ENCODE measurements around the gene GMPPB.
"Not testable (repeated sequence)": the region's sequence is repeated elsewhere in the genome, so short reads cannot be mapped to it uniquely, and the experiment has no call there.

GMPPB gene

DNA sequence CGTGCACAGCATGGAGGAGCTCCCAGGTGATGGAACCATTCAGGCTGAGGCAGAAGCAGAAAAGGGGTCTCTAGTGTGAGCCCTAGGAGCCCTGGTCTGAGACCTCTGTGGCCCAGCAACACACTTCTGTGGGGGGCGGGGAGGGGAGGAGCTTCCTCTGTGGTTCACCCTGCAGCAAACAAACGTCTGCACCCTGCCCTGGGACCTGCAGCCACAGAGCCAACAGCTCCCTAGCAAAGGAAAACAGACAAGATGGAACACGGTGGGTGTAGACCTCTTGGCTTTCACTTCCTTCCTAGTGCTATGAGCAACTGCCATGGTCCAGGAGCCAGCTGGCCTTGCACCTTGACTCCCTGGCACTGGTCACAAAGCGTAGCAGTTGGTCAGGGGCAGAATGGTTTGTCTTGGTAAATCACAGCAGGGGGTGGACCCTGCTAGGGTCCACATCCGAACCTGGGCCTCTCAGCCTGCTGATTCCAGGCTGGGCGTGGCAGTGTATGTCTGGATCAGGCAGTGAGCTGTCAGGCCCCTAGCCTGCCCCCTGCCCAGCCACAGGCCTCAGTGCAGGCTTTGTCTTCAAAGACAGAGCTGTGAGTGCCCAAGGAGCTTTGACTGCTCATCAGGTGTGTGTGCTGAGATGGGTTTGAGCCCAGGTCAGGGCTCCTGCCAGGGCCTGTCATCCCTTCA, 11.0 kb downstream of the GMPPB start:
- DNase-seq = no peak

DNA sequence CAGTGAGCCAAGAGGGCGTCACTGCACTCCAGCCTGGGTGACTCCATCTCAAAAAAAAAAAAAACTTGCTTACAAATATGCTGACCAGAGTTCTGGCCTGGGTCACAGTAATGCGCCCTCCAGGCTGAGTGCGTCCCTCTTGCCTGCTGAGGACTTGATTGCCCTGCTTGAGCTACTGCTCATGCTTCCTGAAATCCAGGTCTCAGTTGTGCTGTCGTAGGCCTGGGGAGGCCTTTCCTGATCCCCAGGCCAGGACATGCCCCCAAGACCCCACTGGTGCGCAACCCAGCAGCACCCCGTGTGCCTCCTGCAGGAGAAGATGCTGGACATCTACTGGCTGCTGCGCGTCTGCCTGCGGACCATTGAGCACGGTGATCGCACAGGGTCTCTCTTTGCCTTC, 11.6 kb downstream of the GMPPB start:
- no peak for DNase-seq

DNA sequence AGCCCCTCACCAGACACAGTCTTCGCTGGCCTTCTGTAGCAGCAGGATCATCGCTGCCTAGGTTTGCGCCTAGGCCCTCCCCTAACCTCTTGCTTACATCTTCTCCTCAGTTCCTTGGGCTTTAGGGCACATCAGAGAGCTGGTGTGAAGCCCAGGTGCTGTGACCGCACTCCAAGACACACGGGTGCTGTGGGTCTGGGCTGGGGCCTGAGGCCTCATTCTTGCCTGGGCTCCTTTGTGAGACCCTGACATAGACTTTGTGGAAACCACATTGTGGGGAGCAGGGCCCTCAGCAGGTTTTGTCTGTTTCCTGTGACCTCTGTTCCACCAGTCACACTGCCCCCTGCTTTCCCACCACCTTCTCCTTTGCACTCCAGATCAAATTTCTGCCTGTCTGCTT, 12.3 kb downstream of the GMPPB start:
- no peak for DNase-seq

DNA sequence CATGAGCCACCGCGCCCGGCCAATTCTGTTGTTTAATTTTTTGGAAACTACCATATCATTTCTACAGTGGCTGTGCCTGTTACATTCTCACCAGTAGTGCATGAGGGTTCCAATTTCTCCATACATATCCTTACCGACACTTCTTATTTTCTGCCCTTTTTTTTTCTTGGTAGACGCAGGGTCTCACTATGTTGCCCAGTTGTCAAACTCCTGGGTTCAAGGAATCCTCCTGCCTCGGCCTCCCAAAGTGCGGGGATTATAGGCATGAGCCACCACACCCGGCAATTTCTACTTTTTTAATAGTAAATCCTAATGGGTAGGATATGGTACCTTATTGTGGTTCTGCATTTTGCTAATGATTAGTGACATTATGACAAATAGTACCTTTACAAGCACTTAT, 13.9 kb downstream of the GMPPB start:
- DNase-seq = no peak

DNA sequence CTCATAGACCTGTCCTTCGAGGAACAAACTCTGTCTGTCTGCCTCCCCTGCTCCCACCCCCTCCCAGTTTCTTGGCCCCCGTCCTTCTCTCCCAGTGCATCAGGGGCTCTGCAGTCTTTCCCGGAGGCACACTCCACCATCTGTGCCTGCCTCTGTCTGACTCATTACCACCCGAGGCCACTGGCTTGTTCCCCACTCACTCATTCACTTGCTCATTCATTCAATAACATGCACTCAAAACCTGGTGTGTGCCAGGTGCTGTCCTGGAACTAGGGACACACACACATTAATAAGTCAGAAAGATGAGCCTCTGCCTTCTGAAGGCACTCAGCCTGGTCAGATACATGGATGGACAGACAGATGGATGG, 16.7 kb downstream of the GMPPB start:
- no peak for DNase-seq

DNA sequence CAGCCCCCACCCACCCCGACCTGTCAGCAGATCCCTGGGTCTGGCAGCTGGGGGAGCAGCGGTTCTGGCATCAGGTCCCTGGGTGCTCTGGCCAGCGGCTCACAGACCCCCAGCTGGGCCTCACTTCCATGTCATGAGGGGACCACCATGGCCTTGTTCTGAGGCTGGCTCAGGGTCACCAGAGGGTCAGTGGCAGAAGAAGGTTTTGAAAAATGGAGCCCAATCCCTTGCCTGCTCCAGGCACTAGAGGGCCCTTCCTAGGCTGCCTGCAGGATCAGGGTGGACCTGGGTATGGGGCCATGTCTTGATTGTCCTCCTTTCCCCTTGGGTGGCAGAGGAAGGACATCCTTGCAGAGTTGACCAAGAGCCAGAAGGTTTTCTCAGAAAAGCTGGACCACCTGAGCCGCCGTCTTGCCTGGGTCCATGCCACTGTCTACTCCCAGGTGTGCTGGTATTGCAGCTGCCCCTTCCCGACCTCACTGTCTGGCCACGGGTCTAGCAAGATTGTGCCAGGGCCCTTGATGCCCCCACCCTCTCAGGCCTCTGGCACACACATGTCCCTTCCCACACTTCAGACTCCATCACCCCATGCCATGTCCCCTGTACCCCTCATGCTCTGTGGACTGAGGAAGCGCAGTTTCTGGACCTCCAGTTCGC, 17.2 kb downstream of the GMPPB start:
- no peak for DNase-seq

DNA sequence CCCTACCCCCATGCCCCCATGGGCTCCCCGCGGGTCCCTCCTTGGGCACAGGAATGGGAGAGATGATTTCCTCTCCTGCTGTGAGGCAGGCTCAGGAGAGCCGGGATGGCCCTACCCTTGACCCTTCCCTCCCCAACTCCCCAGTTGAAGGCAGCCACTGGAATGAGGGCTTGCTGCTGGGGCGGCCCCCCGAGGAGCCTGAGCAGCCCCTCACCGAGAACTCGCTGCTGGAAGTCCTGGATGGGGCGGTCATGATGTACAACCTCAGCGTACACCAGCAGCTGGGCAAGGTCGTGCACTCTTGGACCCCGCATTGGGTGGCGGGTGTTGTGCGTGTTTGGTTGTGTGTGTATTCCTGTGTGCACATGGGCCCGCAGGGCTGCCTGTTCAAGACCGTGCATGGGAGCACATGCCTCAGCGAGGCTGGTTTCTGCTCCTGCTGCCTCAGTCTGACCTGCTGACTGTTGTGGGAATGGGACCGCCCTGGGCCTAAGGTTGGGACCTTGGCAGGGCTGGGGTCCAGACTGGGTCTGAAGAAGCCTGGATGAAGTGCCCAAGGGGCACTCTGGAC, 18.3 kb downstream of the GMPPB start:
- no peak for DNase-seq

DNA sequence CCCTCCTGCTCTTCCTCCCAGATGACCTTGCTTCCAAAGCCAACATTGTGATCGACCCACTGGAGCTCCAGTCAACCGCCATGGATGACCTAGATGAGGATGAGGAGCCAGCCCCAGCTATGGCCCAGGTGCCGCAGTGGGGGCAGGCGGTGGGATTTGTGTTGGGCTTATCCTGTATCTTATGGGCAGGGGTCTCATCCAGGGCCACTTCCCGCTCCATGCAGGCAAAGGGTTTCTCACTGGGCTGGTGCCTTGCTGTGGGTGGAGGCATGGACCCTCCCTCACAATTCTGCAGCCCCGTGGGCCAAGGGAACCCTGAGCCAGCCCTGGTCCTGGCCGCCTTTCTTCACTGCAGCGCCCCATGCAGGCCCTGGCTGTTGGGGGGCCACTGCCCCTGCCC, 19.1 kb downstream of the GMPPB start:
- DNase-seq = no peak

DNA sequence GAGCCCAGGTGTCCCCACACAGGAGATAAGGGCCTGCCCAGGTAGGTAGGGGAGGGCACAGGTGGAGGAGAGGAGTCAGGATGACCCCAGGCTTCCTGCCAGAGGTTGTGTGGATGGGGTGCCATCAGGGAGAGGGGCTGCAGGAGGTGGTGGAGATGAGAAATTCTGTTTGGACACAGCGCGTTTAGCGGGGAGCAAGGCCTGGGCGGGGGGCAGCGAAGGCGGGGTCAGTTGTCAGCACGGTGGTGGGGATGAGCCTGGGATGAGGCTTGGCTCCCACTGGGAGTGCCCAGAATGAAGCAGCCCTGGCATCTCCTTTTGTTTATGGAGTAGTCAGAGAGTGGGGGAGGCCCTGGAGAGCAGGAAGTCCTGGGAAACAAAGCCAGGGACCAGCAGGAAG, 19.8 kb downstream of the GMPPB start:
- no peak for DNase-seq

DNA sequence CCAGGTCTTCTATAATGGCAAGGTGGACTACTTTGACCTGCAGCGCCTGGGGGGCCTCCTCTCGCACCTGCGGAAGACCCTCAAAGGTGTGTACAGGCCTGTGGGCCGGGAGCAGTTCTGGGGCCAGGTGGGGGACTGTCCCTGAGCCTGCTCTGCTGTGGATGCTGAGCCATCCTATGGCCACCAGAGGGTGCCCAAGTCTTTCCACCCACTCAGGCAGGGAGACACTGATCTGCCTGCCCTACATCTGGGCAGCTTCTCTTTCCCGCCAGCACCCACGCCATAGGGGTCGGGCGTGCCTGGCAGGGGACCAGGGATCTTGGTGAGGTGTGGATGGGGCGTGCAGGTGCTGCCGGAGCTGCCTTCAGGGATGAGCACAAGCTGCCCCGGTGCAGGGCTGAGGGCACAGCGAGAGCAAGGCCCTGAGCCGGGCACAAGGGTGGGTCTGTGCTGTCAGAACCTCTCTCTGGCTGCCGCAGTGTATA, 20.3 kb downstream of the GMPPB start:
- peak; percentile 73 to 80 for DNase-seq

DNA sequence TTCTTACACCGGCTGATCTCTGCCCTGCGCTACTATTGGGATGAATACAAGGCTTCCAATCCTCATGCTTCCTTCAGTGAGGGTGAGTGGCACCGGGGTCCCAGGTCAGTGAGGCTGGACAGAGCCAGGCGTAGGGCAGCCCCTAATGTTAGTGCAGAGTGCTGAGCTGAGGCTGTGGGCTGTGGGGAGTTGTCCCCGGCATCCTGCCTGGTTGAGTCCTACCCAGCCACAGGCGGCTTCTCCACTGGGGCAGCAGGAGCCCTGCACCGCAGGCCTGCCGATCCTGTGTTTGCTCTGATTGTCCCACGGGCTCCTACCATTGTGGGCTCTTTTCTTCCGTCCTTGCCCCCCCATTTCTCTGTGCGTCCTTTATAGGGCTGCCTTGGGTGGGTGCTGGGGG, 21.1 kb downstream of the GMPPB start:
- DNase-seq = no peak

DNA sequence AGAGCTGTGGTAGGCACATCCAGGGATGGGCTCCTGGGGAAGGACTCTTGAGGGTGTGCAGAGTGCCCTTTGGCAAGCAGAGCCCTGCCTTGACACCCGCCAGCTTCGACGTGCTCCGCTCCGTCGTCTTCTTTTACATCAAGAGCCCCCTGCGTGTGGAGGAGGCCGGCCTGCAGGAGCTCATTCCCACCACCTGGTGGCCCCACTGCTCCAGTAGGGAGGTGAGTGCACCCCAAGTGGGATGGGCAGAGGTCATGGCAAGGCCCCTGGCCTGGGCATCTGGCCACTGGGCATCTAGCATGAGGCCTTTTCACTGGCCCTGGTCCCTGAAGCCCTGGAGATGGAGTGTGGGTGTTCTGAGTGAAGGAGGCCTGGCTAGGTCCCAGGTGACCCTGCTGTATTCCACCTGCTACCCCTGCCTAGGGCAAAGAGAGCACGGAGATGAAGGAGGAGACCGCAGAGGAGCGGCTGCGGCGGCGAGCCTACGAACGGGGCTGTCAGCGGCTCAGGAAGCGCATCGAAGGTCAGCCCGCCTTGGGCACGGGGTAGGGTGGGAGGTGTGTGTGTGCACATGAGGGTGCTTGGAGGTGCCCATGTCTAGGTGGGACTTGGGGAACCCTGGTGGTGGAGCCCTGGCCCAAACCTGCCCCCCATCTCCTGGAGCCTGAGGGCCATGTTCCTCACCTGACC, 22.2 kb downstream of the GMPPB start:
- DNase-seq = peak in 1 of 2 experiments; percentile 40

DNA sequence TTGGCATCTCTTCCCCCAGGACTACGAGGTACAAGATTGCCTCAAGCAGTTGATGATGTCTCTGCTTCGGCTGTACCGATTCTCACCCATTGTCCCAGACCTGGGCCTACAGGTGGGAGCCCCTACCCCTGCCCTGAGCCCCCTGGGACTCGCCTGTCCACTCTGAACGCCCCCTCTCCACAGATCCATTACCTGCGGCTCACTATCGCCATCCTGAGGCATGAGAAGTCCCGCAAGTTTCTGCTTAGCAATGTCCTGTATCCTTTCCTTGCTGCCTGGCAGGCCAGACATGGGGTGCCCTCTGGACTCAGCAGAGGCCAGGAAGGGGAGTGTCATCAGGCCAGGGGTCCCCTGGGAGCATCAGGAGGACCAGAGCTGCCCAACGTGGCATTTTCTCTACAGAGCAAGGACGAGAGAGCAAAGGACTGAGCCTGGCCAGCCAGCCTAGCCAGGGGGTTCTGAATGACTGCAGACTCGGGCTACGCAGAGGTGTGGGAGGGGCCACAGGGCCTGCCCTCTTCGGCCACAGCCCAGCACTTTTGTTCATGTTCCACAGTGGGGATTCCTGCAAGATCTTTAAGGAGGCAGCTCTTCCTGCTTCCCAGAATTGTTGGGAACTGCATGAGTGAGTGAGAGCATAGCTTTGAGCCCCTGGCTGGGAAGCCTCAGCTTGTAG, 23.2 kb downstream of the GMPPB start:
- no peak for DNase-seq

DNA sequence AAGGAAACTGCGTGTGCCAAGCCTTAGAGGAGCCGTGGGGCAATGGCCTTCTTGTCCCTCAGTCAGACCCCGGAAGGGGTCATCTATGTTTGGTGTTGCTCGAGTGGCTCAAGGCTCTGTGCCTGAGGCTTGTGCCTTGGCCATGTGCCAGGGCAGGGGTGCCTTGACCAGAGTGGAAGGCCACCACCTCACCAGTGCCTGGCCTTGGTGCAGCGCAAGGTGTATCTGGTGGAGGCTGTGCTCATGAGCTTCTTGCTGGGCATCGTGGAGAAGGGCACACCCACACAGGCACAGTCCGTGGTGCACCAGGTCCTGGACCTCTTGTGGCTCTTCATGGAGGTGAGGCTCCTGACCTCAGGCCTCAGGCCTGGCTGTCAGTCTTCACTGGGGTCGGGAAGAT, 23.7 kb downstream of the GMPPB start:
- no peak for DNase-seq

DNA sequence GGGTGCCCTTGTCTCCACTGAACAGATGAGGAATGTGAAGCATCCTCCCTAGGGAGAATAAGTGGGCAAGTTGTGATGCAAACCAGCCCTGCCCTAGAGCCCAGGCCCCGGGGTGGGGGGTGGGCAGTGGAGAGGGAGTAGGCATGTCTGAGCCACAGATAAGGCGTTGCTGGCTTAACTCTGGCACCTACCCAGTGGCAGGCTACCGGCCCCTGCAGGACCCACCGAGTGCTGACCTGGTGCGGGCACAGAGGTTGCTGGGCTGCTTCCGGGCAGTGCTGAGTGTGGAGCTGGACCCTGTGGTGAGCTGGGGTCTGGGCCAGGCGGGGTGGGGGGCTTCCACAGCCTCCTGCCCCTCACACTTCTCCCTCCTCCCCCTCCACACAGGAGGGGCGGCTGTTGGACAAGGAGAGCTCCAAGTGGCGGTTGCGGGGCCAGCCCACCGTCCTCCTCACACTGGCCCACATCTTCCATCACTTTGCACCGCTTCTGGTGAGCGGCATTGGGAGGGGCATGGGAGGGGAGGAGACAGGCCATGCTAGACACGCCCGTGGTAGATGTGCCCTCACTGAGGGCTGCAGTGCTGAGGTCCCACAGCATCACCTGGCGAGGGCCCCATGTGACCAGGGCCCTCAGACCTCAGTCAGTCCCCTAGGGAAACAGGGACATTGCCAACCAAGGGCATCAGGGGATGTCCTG, 24.3 kb downstream of the GMPPB start:
- no peak for DNase-seq

DNA sequence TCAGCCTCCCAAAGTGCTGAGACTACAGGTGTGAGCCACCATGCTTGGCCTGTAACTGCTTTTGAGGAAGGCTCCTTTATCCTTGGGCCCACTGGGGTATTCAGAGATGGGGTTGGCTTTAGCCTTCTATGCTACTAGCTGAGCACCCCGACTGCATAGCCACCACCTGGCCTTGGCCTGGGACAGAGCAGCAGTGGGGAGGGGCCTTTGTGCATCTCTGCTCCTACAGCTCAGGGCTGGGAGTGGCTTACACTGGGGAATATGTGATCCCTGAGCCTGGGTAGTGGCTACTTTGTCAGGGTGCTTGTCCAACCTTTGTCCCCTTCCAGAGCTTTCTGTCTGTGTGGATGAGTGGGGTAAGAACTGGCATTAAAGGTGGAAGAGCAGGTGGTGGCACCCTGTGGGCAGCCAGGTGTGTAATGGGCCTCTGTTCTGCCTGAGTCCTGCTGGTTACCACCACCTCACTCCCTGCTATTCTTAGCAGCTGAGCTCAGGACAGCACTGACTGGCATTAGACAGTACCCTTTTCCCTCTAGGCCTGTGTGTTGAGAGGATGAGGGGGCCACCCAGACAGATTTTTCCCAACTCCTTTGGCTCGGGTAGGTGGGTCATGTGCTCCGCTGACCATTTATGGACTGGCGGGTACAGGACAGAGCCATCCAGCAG, 28.3 kb downstream of the GMPPB start:
- not testable (repeated sequence) for DNase-seq

DNA sequence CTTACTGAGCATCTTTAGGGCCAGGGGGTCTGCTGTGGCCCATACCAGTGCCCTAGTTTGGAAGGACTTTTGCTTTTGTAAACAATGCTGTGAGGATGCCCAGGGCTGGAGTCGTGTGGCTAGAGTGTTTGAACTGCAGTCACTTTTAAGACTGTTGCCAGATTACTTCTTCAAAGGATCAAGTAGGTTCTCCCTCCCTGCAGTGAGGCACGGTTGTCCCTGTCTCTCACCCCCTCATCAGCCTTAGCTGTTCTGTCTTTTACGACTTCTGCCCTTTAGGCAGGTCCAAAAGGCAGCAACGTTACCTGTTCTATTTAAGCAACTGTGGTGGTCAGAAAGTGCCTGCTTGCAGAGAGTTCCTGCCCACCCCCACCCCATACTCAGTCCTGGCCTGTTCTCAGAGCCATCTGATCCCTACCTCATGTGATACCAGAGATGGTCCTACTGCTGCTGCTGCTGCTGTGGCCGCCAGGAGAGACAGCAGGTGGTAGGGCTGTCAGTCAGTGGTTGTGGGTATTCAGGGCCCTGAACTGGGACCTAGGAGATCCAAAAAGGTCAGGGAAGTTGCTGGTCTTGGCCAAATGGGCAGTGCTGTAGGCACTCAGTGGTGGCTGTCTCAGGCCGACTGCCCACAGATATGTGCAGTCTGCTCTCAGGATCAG, 29.2 kb downstream of the GMPPB start:
- not testable (repeated sequence) for DNase-seq

DNA sequence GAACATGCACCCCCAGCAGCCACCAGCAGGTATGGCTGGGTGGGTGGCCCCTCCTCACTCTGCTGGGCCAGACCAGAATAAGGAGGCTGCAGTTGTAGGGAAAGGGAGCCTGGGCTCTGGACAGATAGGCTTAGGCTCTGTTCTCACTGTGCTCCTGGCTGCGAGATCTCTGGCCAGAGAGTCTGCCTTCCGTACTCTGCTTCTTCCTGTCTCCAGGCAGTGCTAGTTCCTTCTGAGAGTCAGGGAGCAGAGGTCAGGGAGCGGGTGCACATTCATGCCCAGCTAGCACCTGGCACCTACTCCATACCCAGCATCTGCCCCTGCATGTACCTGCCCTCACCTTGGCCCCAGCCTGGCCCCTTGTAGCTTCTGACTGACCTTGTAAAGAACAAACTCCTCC, 32.3 kb downstream of the GMPPB start:
- not testable (repeated sequence) for DNase-seq

DNA sequence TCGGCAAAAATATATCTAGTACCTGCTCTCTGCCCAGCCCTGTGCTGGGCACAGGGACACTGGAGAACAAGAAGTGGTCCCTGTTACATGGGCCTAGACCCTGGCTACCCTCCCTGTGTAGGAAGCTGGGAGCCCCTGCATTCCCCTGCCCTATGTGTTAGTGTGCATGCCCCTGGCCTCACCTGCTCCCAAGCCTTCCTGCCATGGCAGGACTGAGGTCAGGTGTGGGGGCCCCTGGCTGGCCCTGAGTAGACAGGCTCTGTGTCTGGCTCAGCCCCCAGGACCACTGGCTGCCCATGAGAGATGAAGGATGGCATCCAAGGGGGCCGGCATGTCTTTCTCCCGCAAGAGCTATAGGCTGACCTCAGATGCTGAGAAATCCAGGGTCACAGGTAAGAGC, 32.9 kb downstream of the GMPPB start:
- DNase-seq = not testable (repeated sequence)

DNA sequence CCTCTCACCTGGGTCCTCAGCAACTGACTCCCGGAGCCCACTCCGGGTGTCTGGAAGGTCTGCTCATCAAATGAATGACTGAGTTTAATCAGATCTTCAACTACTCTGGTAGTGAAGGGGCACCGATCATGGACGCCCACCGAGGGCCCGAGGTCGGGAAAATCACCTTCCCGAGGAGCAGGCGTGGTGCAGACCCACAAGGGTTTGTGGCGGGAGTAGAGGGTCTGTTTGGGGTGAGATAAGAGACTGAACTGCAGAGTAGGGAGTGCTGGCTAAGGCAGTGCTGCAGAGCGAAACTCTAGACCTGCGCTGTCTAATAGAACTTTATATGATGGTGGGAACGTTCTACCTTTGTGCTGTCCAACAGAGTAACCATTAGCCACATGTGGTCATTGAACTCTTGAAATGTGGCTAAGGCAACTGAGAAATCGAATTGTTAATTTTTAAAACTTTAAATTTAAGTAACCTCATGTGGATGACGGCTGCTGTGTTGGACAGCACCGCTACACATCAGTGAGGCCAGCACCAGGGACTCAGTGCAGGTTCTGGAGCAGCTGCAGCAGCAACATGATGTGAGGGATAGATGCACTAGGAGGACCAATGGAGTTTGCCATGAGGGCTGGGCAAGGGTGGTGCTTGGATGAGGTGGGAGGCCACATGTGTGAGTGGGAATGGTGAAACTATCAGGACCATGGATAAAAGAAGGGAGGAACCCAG, 33.7 kb downstream of the GMPPB start:
- DNase-seq = not testable (repeated sequence)

All from activated T-cell treated with anti-CD3 and anti-CD28 coated beads, Interleukin-2, amount 50 U/mL, for 48 hours (primary cell).